HUES6 (cell line): ENCODE data around the gene KIAA0753.

Experiments
- H3K27ac ChIP-seq: 2 replicates; pipeline ENCODE4 v1.7.0; 2013; ENCODE audit warnings: low read depth, mild to moderate bottlenecking, low read length, inconsistent platforms
- H3K27me3 ChIP-seq: 2 replicates; pipeline ENCODE4 v1.6.1; 2013; ENCODE audit warnings: low read length; ENCODE audit not compliant: control insufficient read depth, insufficient read depth
- H3K36me3 ChIP-seq: 2 replicates; pipeline ENCODE4 v1.6.1; 2013; ENCODE audit warnings: low read length; ENCODE audit not compliant: control insufficient read depth, insufficient read depth
- H3K4me1 ChIP-seq: 2 replicates; pipeline ENCODE4 v1.6.1; 2013; ENCODE audit warnings: low read length; ENCODE audit not compliant: control insufficient read depth, insufficient read depth
- H3K4me3 ChIP-seq: 2 replicates; pipeline ENCODE4 v1.5.1; 2013; ENCODE audit warnings: low read depth, low read length
- H3K9ac ChIP-seq: one replicate; pipeline ENCODE4 v1.6.1; 2013; ENCODE audit warnings: mild to moderate bottlenecking, low read length
- H3K9me3 ChIP-seq: 2 replicates; pipeline ENCODE4 v1.6.1; 2013; ENCODE audit warnings: low read depth, low read length; ENCODE audit not compliant: control insufficient read depth, insufficient read depth

KIAA0753 gene

DNA sequence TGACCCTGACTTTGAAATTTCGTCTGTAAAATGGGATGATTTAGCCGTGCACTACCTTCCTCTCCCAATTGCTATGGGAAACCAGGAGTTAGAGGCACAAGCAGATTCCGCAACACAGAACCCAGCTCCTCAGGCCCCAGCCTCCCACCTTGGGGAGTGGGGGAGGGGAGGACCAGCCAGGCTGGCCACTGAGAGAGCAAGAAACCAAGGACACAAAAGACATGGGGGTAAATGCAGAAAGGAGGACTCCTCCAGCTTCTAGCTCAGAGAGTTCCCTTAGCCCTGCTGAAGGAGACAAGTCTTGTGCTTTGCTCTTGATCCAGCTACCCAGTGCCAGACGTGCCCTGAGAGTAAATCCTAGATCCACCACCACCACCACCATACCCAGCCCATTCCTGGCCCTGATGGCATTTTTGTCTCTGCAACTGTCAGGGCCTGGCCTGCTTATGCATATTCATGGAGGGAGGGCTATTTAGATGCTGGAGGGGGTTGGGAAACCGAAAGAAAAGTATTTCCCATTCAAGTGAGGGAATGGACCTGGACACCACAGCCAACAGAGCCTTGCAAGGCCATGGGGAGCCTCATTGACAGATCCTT, 110.1 kb downstream of the KIAA0753 start:
- Histone ChIP-seq H3K27ac (no peak overlapping the region), H3K4me3 (peak overlapping the region; percentile 31; the same call in 1 of the 2 replicates), H3K36me3 (no peaks in the 10 kb centered on the region), H3K9ac (no peak overlapping the region), H3K9me3 (no peaks in the 10 kb centered on the region), H3K4me1 (peaks cover 11% of the 10 kb centered on the region), H3K27me3 (no peaks in the 10 kb centered on the region)

DNA sequence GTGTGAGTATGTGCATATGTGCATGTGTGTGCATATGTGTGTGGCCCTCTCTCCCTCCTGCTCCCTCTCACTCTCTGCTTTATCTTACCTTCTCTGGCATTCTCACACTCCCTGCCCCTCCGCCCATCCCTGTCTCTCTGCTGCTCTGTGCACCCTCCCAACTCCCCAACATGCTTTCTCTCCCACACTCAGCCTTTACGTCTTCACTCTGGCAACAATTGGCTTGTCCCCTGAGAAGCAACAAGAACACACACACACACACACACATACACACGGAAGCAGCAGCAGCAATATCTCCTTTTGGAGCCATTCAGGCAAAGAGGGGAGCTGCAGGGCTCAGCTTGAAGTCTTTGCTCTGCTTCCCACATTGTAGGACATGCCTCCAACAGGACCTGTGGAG, 112.0 kb downstream of the KIAA0753 start:
- Histone ChIP-seq H3K27me3 (no peaks in the 10 kb centered on the region), H3K9me3 (no peaks in the 10 kb centered on the region), H3K4me1 (peaks cover 15% of the 10 kb centered on the region), H3K9ac (no peak overlapping the region), H3K27ac (no peak overlapping the region), H3K36me3 (no peaks in the 10 kb centered on the region), H3K4me3 (no peak overlapping the region)
